RWPE2 (cell line): ENCODE data around the gene BCAS4.

Experiments used
- ATAC-seq: fragments of 200-7000 bp; cut with Tn5 transposase; 3 replicates; pipeline ENCODE4 v1.9.1; 2021; ENCODE audit warnings: low read depth
- DNase-seq: peaks from one replicate; pipeline ENCODE4 v3.0.0-alpha.2; 2020; ENCODE audit warnings: low spot score
- H3K27ac ChIP-seq: fragments of 450-650 bp; 2 replicates; pipeline ENCODE4 v1.5.1; 2017; ENCODE audit warnings: mild to moderate bottlenecking; ENCODE audit not compliant: poor library complexity, severe bottlenecking
- H3K27me3 ChIP-seq: fragments of 250-450 bp; sonication (Bioruptor Pico); 2 replicates; pipeline ENCODE4 v1.5.1; 2021; ENCODE audit warnings: mild to moderate bottlenecking, moderate library complexity; ENCODE audit not compliant: insufficient read depth, poor library complexity, severe bottlenecking
- H3K36me3 ChIP-seq: fragments of 250-450 bp; sonication (Bioruptor Pico); 2 replicates; pipeline ENCODE4 v1.5.1; 2020; ENCODE audit warnings: low read depth, mild to moderate bottlenecking, moderate library complexity
- H3K4me1 ChIP-seq: fragments of 250-450 bp; sonication (Bioruptor Pico); 2 replicates; pipeline ENCODE4 v1.5.1; 2021; ENCODE audit warnings: mild to moderate bottlenecking, moderate library complexity; ENCODE audit not compliant: insufficient read depth, poor library complexity, severe bottlenecking
- H3K4me3 ChIP-seq: fragments of 250-450 bp; sonication (Bioruptor Pico); 2 replicates; pipeline ENCODE4 v1.5.1; 2021; ENCODE audit warnings: mild to moderate bottlenecking, moderate library complexity; ENCODE audit not compliant: severe bottlenecking
- H3K9me3 ChIP-seq: fragments of 250-450 bp; sonication (Bioruptor Pico); 2 replicates; pipeline ENCODE4 v1.5.1; 2021; ENCODE audit warnings: mild to moderate bottlenecking, moderate library complexity; ENCODE audit not compliant: severe bottlenecking
- CTCF ChIP-seq: fragments of 450-650 bp; IDR thresholded peaks from one replicate; pipeline ENCODE4 v1.5.1; 2017; ENCODE audit warnings: mild to moderate bottlenecking, moderate library complexity; ENCODE audit not compliant: poor library complexity, severe bottlenecking

The BCAS4 gene

GRCh38 chr20:50895111-50895830, 100.4 kb downstream of the BCAS4 start:
- H3K27me3 ChIP-seq, result no peaks in the 10 kb centered on the region
- ATAC-seq, result no peak; the same call in 2 of the 3 replicates

GRCh38 chr20:50898475-50898874, 103.6 kb downstream of the BCAS4 start:
- Histone ChIP-seq H3K27ac (no peak overlapping the region), H3K27me3 (no peaks in the 10 kb centered on the region), H3K36me3 (peaks cover 97% of the 10 kb centered on the region), H3K9me3 (no peaks in the 10 kb centered on the region), H3K4me1 (no peaks in the 10 kb centered on the region), H3K4me3 (no peak overlapping the region)
- ATAC-seq, result no peak
- DNase-seq, result no peak
- no peak for TF ChIP-seq CTCF

More at GRCh38 chr20:50895111-50895830, 100.4 kb downstream of the BCAS4 start:
- H3K9me3 ChIP-seq, result no peaks in the 10 kb centered on the region
- H3K4me1 ChIP-seq, result no peaks in the 10 kb centered on the region
- H3K27ac ChIP-seq, result no peak overlapping the region
- no peak overlapping the region for H3K4me3 ChIP-seq
- TF ChIP-seq CTCF, result no peak
- peaks cover 97% of the 10 kb centered on the region for H3K36me3 ChIP-seq
- no peak for DNase-seq

GRCh38 chr20:50900261-50900660, 105.4 kb downstream of the BCAS4 start:
- Histone ChIP-seq H3K27ac (no peak overlapping the region), H3K36me3 (peaks cover 97% of the 10 kb centered on the region), H3K27me3 (no peaks in the 10 kb centered on the region), H3K4me1 (no peaks in the 10 kb centered on the region), H3K4me3 (no peak overlapping the region), H3K9me3 (no peaks in the 10 kb centered on the region)
- TF ChIP-seq CTCF, result no peak
- ATAC-seq, result no peak
- no peak for DNase-seq

- ATAC-seq (no peak), DNase-seq (no peak)
- Histone ChIP-seq H3K27me3 (no peaks in the 10 kb centered on the region), H3K4me3 (no peak overlapping the region), H3K4me1 (no peaks in the 10 kb centered on the region), H3K36me3 (peaks cover 99% of the 10 kb centered on the region), H3K9me3 (no peaks in the 10 kb centered on the region), H3K27ac (no peak overlapping the region)
- no peak for TF ChIP-seq CTCF
These were observed 106.4 kb downstream of the BCAS4 start for GRCh38 chr20:50901301-50901700.

GRCh38 chr20:50903353-50904051, 108.6 kb downstream of the BCAS4 start:
- no peak for ATAC-seq
- Histone ChIP-seq H3K36me3 (peaks cover 89% of the 10 kb centered on the region), H3K9me3 (no peaks in the 10 kb centered on the region), H3K4me3 (no peak overlapping the region), H3K27ac (no peak overlapping the region), H3K4me1 (no peaks in the 10 kb centered on the region), H3K27me3 (no peaks in the 10 kb centered on the region)
- TF ChIP-seq CTCF, result no peak
- no peak for DNase-seq
